Smooth muscle cell (in vitro differentiated cells): ENCODE data around the gene MAST4. TPM values are rescaled to one million over a fixed set of nuclear protein-coding genes. Genes with fewer than 3 reads are reported as not detected.

ENCODE experiments used
- DNase-seq: peaks from one replicate; lab custom pipeline; 2025; ENCODE audit not compliant: unreplicated experiment; lab: John Stamatoyannopoulos, UW
- H2AFZ ChIP-seq: fragments of 200-600 bp; sonication (generic); 2 replicates; pipeline ENCODE4 v1.6.0; 2016; ENCODE audit warnings: antibody characterized with exemption, low read depth, mild to moderate bottlenecking
- H3F3A ChIP-seq: fragments of 200-600 bp; sonication (generic); 2 replicates; pipeline ENCODE4 v1.6.0; 2017; ENCODE audit warnings: antibody characterized with exemption, low read depth
- H3K27ac ChIP-seq: fragments of 200-600 bp; sonication (generic); 2 replicates; pipeline ENCODE4 v1.5.1; 2016; ENCODE audit warnings: low read depth, mild to moderate bottlenecking
- H3K27me3 ChIP-seq: fragments of 200-600 bp; sonication (generic); 2 replicates; pipeline ENCODE4 v1.6.1; 2016; ENCODE audit warnings: low read depth, mild to moderate bottlenecking
- H3K36me3 ChIP-seq: fragments of 200-600 bp; sonication (generic); 2 replicates; pipeline ENCODE4 v1.5.1; 2016; ENCODE audit warnings: low read depth
- H3K4me1 ChIP-seq: fragments of 200-600 bp; sonication (generic); 2 replicates; pipeline ENCODE4 v1.5.1; 2016; ENCODE audit warnings: low read depth
- H3K4me2 ChIP-seq: fragments of 200-600 bp; sonication (generic); 2 replicates; pipeline ENCODE4 v1.6.0; 2016; ENCODE audit warnings: mild to moderate bottlenecking
- H3K4me3 ChIP-seq: fragments of 200-600 bp; sonication (generic); 2 replicates; pipeline ENCODE4 v1.5.1; 2016; ENCODE audit warnings: mild to moderate bottlenecking
- H3K79me2 ChIP-seq: fragments of 200-600 bp; sonication (generic); 2 replicates; pipeline ENCODE4 v1.6.0; 2016; ENCODE audit warnings: low read depth, mild to moderate bottlenecking
- H3K9ac ChIP-seq: fragments of 200-600 bp; sonication (generic); 2 replicates; pipeline ENCODE4 v1.6.0; 2016; ENCODE audit warnings: low read depth
- H3K9me3 ChIP-seq: fragments of 200-600 bp; sonication (generic); replicated peaks from 2 replicates; pipeline ENCODE4 v1.5.1; 2016; ENCODE audit warnings: low read depth
- H4K20me1 ChIP-seq: fragments of 200-600 bp; sonication (generic); 2 replicates; pipeline ENCODE4 v1.6.0; 2016; ENCODE audit warnings: low read depth
- CTCF ChIP-seq: fragments of 200-600 bp; sonication (generic); IDR thresholded peaks from 2 replicates; pipeline ENCODE4 v1.5.1; 2017; ENCODE audit warnings: borderline replicate concordance, mild to moderate bottlenecking, antibody characterized with exemption; ENCODE audit not compliant: insufficient read depth, poor library complexity, severe bottlenecking
- WGBS: methylation state at CpG from one replicate; pipeline ENCODE4 v1.1.7; 2016; ENCODE audit warnings: low lambda C conversion rate; 5-methylcytosine and 5-hydroxymethylcytosine counted together
- polyA plus RNA-seq: library from polyadenylated mRNA; unstranded; fragments of >200 nt; fragmentation: Nextera tagmentation; extraction: Ambion mirVana; gene quantifications from 2 replicates; pipeline ENCODE4 v1.2.1, GENCODE V29; 2016
- total RNA-seq: library from RNA; depleted of rRNA; stranded (reverse); fragments of >200 nt; gene quantifications from 2 replicates; pipeline ENCODE4 v1.2.3, GENCODE V29; 2014

MAST4 gene
- total and polyA plus RNA-seq, 2 experiments from 2014 or later: 6.3 to 24.0 TPM

GRCh38 chr5:66717455-66718373 is 121.5 kb downstream of the MAST4 start:
- Histone ChIP-seq H3K4me2 (no peak overlapping the region), H3K36me3 (no peaks in the 10 kb centered on the region), H2AFZ (no peak overlapping the region), H3K27me3 (no peaks in the 10 kb centered on the region), H4K20me1 (no peaks in the 10 kb centered on the region), H3K9me3 (no peaks in the 10 kb centered on the region), H3K9ac (no peak overlapping the region), H3F3A (no peaks in the 10 kb centered on the region), H3K4me3 (no peak overlapping the region), H3K4me1 (no peaks in the 10 kb centered on the region), H3K79me2 (no peaks in the 10 kb centered on the region), H3K27ac (no peak overlapping the region)
- DNase-seq: no peak
- no peak for TF ChIP-seq CTCF
- 47% methylated on average over 6 of the region's 6 CpGs for WGBS

DNA sequence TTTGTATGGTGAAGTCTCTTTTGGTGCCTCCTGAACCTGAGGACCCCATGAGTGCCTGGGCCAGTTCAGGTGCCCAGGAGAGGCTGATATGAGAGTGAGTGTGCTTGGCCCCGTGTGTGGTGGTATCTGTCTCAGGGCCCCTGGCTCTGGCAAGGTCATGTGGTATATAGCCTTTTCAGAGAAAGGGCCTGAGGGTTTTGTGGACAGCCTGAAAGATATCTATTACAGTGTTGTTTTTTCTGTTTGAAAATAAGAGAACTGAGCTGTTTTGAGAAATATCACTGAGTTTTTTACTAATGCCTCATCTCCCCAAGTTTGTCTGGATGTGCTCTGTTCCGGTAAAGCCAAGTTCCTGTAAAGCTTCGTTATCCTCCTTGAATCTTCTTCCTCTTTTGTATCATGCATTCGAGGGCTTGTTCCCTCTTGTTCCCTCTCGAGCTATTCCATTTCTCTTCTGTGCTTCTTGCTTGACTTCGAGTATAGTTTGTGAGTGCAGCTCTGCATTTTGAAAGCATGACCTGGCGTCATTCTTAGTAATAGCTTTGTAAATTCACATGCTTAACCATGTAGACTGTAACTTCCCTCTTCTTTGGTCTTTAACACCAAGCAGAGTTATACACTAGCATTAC is 122.3 kb downstream of the MAST4 start:
- DNase-seq: no peak
- H3K79me2 ChIP-seq: no peaks in the 10 kb centered on the region
- WGBS: 80% methylated on average over 7 of the region's 7 CpGs
- H3K27ac ChIP-seq: no peak overlapping the region
- peaks cover 3% of the 10 kb centered on the region for H3K27me3 ChIP-seq
- H3K4me1 ChIP-seq: no peaks in the 10 kb centered on the region
- no peak overlapping the region for H3K4me2 ChIP-seq
- H3K9ac ChIP-seq: no peak overlapping the region
- no peak overlapping the region for H2AFZ ChIP-seq
- H3K9me3 ChIP-seq: no peaks in the 10 kb centered on the region
- no peaks in the 10 kb centered on the region for H4K20me1 ChIP-seq
- no peak overlapping the region for H3K4me3 ChIP-seq
- no peak for TF ChIP-seq CTCF
- no peaks in the 10 kb centered on the region for H3F3A ChIP-seq
- H3K36me3 ChIP-seq: no peaks in the 10 kb centered on the region

- Histone ChIP-seq H3K9ac (no peak overlapping the region), H3K36me3 (no peaks in the 10 kb centered on the region), H3F3A (no peaks in the 10 kb centered on the region), H3K79me2 (no peaks in the 10 kb centered on the region), H3K4me2 (no peak overlapping the region), H2AFZ (no peak overlapping the region), H3K9me3 (no peaks in the 10 kb centered on the region), H3K27ac (no peak overlapping the region), H3K4me1 (no peaks in the 10 kb centered on the region), H3K4me3 (no peak overlapping the region), H4K20me1 (no peaks in the 10 kb centered on the region), H3K27me3 (peaks cover 3% of the 10 kb centered on the region)
- 64% methylated on average over 5 of the region's 5 CpGs for WGBS
- no peak for DNase-seq
- TF ChIP-seq CTCF: no peak
Observed at GRCh38 chr5:66720780-66721179, 124.6 kb downstream of the MAST4 start.
